NCI-H128 (cell line): Measurements from ENCODE around the gene OPTC.
"Not testable (repeated sequence)": the region's sequence is repeated elsewhere in the genome, so short reads cannot be mapped to it uniquely, and the experiment has no call there.

Source experiments
- DNase-seq: peaks from one replicate; lab custom pipeline; 2025; ENCODE audit not compliant: unreplicated experiment; lab: John Stamatoyannopoulos, UW

OPTC gene

DNA sequence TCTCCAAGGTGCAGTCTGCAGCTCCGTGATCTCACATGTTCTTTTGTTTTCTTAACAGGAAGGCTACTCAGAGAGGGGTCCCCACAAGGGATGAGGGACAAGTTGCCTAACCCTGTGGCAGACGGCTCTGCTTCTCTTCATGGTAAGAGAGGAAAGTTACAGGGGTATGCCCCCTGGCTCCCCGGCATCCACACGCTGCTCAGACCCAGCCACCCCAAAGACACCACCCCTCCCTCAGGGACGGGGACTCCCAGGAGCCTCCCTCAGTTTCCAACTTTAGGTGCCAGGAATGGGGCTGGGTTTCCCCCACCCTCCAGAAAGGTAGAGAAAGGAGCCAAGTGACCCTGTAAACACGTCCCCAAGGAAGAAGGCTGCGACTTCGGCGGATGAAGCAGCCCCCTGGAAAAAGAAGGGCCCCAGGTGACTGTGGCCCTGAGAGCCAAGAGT, 19.7 kb downstream of the OPTC start:
- DNase-seq = no peak

DNA sequence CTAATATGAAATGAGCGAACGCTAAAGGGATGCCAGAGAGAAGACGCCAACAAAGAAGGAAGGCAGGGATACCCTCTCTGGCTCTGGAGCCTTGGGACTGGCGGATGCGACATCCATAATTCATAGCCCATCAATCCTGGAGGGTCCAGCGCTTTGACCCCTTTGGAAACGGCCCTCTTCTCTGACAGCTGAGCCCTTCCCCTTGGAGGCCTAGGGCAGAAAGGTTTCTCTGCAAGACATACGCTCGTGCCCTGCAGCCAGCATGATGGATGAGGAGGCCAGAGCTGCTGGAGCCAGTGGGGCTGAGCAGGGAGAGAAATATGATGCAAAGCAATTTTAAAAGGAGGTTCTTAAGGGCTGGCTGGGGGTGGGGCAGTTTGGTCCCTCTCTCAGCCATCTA, 22.2 kb downstream of the OPTC start:
- no peak for DNase-seq

DNA sequence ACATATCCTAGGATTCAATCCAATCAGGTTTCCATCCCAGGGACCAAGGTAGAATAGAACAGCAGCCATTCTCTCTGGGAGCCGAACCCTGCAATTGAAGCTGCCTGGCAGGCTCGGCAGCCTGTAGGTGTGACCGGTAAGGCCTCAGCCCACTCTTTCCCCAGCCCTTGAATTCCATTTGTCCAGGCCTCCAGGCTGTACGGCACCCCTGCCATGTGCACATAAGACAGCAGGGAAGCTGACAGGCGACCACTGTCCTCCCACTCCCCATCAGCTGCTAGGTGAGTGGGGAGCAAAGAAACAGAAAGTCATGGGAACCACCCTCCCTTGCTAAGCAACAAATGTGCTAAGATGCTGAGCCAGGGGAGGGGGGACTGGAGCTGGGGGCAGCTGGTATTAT, 23.0 kb downstream of the OPTC start:
- no peak for DNase-seq

DNA sequence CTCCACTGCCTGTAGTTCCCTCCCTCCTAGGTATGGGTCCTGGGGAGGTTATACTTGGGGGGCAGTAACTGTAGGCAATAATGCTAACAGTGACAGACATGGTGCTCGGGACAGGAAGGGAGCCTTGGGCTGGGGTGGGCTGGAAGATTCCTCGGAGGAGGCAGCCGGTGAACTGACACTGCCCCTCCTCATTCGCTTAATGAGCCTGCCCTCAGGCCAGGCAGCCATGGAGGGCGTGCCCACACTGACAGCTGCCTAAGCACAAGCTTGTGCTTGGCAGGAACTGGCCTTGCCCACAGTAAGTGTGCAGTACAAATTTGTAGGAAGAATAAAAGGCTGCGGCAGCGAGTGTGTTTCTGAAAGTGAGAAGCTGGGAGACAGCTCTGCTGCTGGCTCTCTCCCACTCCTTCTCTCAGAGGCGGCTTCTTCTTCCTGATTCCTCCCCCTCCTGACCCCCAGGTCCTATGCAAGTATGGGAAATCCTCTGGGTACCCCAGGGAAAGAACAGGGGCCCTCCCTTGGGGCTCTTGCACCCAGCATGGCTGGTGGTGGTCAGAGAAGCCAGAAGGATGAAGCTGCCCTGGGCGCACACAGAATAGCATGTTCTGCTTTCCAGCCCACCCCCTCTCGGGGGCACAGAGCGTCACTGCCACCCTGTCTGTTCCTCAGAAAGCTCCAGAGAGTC, 23.6 kb downstream of the OPTC start:
- no peak for DNase-seq

DNA sequence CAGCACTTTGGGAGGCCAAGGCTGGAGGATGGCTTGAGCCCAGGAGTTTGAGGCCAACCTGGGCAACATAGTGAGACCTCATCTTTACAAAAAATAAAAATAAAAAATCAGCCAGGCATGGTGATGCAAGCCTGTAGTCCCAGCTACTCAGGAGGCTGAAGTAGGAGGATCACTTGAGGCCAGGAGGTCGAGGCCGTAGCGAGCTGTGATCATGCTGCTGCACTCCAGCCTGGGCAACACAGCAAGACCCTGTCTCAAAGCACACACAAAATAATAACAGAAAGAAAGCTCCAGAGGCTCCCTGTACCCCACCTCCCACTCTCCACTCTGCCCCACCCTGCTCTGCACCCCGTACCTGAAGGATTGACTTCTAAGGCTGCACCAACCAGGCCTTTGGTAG, 24.2 kb downstream of the OPTC start:
- DNase-seq = not testable (repeated sequence)

DNA sequence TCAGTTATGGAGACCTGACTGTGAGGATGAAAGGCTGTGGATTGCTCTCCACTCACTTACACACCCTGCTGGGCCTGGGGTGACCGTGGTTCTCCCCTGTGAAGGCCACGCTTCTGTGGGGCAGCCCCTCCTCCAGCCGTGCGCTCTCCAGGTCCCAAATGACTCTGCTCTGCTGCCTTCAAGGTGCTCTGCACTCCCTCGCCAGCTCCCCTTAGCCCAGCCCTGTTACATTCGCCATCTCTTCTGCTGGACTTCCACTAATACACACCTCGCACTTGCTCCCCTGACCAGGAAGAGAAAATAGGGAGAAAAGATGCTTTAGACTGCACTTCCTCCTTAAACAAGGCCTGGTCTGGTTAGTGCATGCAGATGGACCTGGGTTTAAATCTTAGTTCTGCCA, 24.6 kb downstream of the OPTC start:
- DNase-seq = no peak

DNA sequence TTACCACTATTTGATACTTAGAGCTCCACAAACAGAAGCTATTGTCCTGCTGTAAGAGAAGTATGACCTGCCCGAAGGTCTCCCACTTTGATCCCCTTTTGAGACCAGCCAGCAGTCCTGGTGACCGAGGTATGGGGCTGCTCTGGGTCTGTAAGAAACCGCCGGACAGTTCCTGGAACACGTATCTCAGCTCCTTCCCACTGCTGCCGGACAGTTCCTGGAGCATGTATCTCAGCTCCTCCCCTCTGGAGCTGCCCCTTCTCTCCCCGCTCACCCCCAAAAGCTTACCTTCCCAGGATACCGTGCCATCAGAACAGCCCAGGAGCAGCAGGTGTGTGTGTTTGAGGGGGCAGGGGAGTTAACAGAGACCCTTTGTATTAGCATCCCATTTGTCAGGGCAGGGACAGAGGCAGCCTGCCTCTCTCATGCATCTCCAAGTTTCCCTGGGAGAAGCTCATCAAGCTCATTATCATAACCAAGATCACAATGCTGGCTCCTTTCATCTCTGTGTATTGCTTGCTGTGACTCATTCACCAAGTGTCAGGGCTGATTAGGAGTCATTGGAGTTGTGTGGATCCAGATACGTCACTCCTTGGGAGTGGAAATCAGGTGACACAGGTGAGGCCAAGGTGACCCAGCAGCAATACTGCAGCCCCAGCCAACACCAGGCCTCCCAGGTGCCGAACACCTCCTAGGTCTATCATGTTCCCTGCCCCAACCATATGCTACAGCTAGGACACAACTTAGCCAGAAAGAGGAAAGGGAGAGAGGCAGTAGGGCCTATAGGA, 25.3 kb downstream of the OPTC start:
- DNase-seq = no peak

DNA sequence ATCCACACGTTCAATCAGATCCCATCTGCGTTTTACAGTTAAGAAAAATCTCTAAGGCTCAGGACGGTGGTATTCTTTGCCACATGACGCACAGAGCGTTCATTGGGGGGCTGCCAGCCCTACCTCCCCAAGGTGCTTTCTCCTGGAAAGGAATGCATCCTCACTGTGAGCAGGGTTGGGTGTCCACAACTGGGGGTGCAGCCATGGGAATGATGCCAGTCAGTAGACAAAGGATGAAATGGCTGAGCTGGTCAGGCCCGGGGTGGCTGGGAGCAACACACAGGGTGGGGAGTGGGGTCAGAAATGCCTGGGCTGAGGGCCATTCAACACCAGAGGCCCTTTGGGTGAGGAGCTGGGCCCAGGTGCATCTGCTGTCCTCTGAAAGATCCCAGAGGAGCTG, 25.9 kb downstream of the OPTC start:
- no peak for DNase-seq

DNA sequence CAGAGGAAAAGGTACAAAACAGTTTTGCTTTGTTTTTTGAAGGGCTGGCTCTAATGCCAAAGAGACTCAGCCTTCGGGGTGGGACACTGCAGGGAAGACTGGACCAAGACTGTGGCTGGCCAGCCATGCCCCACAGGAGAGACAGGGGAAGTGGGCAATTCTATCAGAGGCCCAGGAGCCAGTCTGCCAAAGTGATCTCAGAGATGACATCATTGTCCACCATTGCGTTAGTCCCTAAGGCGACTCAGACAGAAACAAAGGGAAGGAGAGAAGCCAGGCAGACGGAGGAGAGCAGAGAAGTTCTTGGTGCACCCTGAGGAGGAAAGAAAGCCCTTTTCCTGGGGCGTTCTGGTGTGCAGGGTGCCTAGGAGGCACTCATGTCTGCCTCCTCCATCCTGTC, 26.4 kb downstream of the OPTC start:
- no peak for DNase-seq

DNA sequence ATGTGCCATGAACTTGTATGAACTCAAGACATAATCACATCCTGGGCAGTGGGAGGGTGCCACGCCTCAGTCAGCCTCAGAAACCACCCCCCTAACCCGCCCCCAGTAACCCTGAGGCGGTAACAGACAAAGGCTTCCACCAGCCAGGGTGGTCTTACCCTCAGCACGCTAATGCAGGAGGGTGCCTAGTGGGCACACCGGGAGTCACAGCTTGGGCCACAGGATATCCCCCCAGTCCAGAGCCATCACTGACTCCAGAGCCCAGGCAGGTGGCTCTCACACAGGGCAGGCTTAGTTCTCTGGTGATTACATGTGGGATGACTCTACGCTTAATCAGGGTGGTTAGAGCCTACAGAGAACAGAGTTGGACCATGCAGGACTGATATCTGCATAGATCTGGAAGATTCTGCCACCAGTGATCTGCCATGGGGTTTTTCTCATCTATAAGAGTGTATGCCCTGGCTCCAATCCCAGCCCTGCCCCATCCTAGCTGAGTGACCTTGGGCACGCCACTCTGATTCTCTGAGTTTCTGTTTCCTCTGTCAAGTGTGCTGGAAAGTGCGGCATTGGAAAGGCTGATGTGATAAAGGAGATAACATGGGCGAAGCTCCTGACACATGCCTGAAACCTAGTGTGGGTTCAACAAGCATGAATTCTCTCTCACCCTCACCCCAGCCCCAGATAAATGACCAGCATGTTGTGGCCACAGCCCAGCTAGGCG, 27.3 kb downstream of the OPTC start:
- no peak for DNase-seq

DNA sequence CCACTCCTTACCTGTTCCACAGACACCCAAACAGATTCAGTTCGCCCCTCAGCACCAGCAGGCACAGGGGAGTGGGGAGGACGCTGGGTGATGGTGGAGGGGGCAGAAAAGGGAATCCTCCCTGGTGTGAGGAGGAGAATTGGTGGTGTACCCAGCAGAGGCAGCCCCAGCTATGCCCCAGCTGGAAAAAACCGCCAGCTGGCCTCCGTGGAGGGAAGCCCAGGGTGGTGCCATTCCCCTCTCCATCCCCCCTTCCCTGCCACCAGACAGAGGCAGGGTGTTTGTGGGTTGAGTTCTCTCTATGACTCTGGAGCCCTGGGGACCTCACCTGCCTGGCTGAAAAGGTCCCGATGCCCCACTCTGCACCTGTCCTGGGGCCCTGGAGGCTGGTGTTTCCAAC, 27.9 kb downstream of the OPTC start:
- no peak for DNase-seq

DNA sequence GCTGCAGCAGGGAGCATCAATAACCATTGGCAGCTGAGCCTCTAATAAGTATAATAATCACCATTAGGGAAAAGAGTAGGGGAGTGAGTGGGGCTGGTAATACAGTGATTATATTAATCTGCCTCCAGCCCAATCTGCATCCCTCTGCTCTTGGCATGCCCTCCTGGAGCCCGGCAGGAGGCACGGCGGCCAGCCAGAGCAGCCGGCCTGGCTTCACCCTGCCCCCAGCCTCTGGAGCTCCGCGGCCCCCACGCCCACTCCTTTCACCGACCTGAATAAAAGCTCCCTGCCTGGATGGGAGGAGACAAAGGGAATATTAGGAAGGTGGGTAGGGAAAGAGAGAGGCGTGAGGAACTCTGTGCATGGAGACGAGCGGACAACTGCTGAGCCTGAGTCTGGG, 28.3 kb downstream of the OPTC start:
- no peak for DNase-seq

DNA sequence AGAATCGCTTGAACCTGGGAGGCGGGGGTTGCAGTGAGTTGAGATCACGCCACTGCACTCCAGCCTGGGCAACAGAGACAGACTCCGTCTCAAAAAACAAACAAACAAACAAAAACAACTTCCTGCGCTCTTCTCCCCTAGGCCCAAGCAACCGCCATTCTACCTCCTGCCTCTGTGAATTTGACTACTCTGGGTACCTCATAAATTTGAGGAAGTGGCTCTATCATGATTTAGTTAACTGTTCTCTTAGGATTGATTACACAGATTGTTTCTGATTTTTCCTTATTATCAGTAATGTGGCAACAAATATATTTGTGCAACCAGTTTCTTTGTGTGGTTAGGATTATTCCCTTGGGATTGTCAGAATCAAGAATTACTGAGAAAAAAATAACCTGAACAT, 29.7 kb downstream of the OPTC start:
- no peak for DNase-seq

DNA sequence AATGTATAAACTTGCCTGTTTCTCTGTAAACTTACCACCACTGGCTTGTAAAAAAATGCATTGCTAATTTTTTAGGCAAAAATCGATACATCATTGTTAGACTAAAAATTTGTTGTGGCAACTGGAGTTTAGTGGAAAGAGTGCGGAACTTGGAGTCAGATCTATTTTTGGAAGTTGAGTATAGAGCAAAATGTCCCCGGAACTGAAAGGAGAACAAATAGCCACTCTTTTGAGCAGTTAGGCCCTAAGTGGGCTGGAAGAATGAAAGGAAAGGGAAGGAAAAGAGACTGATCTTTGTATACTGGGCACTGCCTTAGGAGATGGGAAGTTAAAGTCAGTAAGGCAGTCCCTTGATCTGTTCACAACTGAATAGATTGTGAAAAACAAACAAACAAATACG, 30.2 kb downstream of the OPTC start:
- DNase-seq = no peak

DNA sequence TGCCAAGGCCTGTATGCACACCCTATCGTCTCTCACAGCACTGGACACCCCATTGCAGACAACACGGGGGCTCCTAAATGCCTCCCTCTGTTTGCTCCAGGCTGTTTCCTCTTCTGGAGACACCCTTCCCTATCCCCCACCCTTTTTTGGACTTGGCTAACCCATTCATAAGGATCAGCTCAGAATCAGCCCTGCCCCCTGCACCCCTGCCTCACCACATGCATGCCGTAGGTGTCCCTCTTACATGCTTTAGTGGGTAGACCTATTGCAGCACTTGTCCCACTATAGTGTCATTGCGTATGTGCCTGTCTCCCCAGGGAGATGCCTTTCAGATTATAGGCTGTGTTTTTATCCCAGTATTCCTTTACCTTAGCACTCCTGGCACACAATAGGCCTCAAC, 30.9 kb downstream of the OPTC start:
- no peak for DNase-seq

DNA sequence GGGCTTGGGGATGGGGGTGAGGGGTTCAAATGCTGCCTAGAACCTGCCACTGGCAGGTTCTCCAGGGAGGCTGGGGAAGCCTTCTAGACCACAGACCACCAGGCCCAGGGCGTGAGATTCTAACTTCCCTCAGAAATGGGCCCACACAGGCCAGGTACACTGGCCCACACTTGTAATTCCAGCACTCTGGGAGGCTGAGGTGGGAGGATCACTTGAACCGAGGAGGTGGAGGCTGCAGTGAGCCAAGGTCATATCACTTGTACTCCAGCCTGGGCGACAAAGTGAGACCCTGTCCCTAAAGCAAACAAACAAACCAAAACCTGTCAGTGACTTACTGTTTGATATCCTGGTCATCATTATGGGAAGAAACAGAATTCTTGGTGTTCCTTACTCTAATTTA, 31.7 kb downstream of the OPTC start:
- DNase-seq = no peak

DNA sequence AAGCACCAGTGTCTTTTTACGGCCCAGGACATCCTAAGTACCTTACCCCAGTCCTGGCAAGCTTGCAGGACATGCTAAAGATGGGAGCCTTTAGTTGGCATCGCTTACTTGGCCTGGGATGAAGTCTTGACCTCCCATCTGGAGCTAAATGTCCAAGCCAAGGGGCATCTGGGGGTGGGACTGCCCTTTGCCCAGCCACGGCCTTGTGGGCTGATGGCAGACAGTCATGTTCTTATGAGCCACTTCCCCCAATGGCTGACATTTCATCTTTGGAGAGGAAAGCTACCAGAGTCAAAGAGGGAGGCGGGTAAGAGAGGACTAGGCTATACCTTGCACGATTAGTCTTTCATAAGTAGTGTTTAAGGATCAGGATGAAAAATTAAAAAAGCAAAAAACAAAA, 32.2 kb downstream of the OPTC start:
- no peak for DNase-seq

DNA sequence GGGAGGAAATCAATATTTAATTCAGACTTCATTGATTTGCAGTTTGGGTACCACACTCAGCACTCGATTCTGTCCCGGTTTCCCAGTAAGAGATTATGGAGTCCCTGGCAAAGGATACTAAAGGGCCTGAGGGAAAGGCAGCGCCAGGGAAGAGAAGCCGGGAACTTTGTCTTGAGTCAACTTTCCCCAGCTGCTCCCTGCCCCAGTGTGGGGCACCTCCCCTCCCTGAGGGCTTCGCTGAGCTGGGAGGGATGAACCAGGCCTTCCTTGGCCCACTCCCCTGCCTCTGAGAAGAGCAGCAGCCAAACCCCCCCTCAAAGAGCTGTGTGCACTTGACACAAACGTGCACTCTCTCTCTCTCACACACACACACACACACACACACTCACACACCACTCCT, 32.6 kb downstream of the OPTC start:
- no peak for DNase-seq

DNA sequence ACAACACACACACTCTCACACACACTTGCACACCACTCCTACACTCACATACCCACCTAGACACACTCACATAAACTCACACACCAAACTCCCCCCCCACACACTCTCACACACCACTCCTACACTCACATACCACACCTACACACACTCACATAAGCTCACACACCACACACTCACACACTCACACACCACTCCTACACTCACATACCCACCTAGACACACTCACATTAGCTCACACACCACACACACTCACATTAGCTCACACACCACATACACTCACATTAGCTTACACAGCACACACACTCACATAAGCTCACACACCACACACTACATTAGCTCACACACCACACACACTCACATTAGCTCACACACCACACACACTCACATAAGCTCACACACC, 33.1 kb downstream of the OPTC start:
- no peak for DNase-seq

DNA sequence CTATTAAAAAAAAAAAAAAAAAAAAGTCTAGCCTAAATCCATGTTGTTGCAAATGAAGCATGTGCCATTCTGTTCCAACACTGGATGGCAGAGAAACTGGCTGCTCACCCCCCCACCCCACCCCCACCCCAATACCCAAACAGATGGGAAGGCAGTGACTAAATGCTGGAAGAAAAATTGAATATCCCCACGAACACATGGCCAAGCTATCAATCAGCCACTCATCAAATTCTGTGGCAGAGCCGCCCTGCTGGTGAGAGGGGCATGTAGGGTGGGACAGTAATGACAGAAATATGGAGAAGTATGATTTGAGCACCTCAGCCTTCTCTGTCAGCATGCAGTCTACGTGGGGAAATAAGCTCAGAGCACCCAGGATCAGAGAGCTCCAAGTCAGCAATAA, 34.1 kb downstream of the OPTC start:
- DNase-seq = no peak

DNA sequence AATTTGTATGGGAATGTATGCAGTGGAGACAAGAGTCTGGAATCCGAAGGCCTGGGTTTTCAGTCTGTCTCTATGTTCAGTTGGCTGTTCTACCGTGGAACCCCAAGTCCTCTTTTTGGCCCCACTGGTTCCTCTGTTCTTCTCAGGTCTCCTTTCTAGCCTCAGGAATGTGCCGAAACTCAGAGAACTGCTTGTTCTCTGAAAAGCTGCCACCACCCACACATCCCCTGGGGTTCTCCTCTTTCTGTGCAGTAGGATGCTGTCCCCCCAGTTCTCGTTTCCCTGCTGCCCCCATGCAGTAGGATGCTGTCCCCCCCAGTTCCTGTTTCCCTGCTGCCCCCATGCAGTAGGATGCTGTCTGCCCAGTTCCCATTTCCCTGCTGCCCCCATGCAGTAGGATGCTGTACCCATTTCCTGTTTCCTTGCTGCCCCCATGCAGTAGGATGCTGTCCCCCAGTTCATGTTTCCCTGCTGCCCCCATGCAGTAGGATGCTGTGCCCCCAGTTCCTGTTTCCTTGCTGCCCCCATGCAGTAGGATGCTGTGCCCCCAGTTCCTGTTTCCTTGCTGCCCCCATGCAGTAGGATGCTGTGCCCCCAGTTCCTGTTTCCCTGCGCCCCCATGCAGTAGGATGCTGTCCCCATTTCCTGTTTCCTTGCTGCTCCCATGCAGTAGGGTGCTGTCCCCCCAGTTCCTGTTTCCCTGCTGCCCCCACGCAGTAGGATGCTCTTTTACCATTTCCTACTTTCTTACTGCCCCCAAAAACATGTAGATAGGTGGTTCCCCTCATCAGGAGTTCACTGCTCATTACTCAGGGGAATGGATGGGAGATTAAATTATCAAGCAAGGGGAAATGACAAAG, 35.3 kb downstream of the OPTC start:
- DNase-seq = no peak
